HG02938 (cell line): Measurements from ENCODE around the gene STK26.
"Not testable (repeated sequence)": the region's sequence is repeated elsewhere in the genome, so short reads cannot be mapped to it uniquely, and the experiment has no call there.

Experiments used
- ATAC-seq: cut with Tn5 transposase; IDR thresholded peaks from one replicate; pipeline ENCODE4 v1.9.1; 2021; ENCODE audit warnings: mild to moderate bottlenecking, moderate library complexity; ENCODE audit not compliant: unreplicated experiment

STK26 gene

GRCh38 chrX:132092439-132093065 is 69.5 kb downstream of the STK26 start:
- no peak for ATAC-seq

GRCh38 chrX:132093239-132093860 is 70.2 kb downstream of the STK26 start:
- no peak for ATAC-seq

- no peak for ATAC-seq
These were observed 71.1 kb downstream of the STK26 start for GRCh38 chrX:132094164-132094563.

GRCh38 chrX:132098704-132099103 is 75.6 kb downstream of the STK26 start:
- not testable (repeated sequence) for ATAC-seq

GRCh38 chrX:132101206-132101605 is 78.1 kb downstream of the STK26 start:
- no peak for ATAC-seq

- no peak for ATAC-seq
These were observed 78.7 kb downstream of the STK26 start for GRCh38 chrX:132101799-132102198.

GRCh38 chrX:132107291-132107690 is 84.2 kb downstream of the STK26 start:
- ATAC-seq = no peak

- no peak for ATAC-seq
These were observed 91.5 kb downstream of the STK26 start for GRCh38 chrX:132114607-132115006.

- no peak for ATAC-seq
These were observed 92.7 kb downstream of the STK26 start for GRCh38 chrX:132115792-132116191.

GRCh38 chrX:132118358-132118757 is 95.3 kb downstream of the STK26 start:
- ATAC-seq = no peak

- no peak for ATAC-seq
These were observed 96.2 kb downstream of the STK26 start for GRCh38 chrX:132119283-132119682.

GRCh38 chrX:132119821-132120515 is 96.9 kb downstream of the STK26 start:
- no peak for ATAC-seq

GRCh38 chrX:132120913-132121312 is 97.8 kb downstream of the STK26 start:
- ATAC-seq = no peak
